GM06990 (cell line): ENCODE measurements around the gene STRBP.

Source experiments
- DNase-seq: peaks from one replicate; pipeline ENCODE4 v3.0.0-alpha.2; 2011; ENCODE audit not compliant: insufficient read length; ENCODE audit errors: extremely low read depth
- H3K27me3 ChIP-seq: replicated peaks from 2 replicates; pipeline ENCODE4 v1.6.0; 2011; ENCODE audit warnings: low read length; ENCODE audit not compliant: control insufficient read depth, insufficient read depth
- H3K36me3 ChIP-seq: 2 replicates; pipeline ENCODE4 v1.5.1; 2011; ENCODE audit warnings: low read length; ENCODE audit not compliant: control insufficient read depth, insufficient read depth
- H3K4me3 ChIP-seq: replicated peaks from 2 replicates; pipeline ENCODE4 v1.5.1; 2011; ENCODE audit warnings: low read depth, mild to moderate bottlenecking, control low read depth, low read length
- CTCF ChIP-seq: IDR thresholded peaks from 2 replicates; pipeline ENCODE4 v1.5.1; 2011; ENCODE audit warnings: low read length, control low read depth, mild to moderate bottlenecking, inconsistent platforms; ENCODE audit not compliant: insufficient read depth, poor library complexity, severe bottlenecking

STRBP gene

DNA sequence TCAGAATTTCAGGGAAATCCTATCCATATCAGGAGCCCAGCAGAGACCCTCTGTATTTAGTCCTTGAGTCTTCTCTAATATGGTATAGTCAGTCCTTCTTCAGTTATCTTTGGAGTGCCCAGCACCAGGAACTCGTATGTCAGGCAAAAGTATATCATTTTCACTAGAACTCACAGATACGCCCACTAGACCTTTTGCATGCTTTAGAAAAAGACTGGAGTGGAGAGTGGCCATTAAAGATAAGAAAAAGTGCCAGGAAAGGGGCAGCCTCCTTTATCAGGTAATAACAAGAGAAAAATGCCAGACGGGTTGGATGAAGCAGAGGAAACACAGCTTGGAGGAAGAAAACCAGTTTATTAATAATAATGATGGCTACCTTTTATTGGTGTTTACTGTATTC lies 171.4 kb downstream of the STRBP start:
- no peak for DNase-seq
- Histone ChIP-seq H3K36me3 (peaks cover 22% of the 10 kb centered on the region), H3K27me3 (no peaks in the 10 kb centered on the region), H3K4me3 (no peak overlapping the region)
- TF ChIP-seq CTCF = no peak

DNA sequence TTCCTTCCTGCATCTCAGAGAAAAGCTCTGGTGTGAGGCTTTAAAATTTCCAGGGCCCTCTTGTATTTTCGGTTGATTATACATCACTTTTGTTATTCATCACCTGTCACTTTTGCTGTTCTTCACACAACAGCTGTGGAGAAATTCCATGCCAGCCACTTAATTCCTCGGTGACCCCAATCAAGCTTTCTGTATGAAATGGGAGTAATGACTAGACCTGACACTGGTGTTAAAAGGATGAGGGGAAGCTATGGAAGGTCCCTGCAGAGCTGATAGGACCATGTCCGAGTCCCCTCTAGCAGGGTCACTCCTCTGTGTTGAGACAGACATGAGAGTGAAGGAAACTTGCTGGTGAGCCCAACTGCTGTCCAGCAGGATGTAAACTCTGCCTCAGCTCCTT lies 175.2 kb downstream of the STRBP start:
- no peak for TF ChIP-seq CTCF
- DNase-seq = no peak
- Histone ChIP-seq H3K4me3 (no peak overlapping the region), H3K36me3 (peaks cover 16% of the 10 kb centered on the region), H3K27me3 (no peaks in the 10 kb centered on the region)

DNA sequence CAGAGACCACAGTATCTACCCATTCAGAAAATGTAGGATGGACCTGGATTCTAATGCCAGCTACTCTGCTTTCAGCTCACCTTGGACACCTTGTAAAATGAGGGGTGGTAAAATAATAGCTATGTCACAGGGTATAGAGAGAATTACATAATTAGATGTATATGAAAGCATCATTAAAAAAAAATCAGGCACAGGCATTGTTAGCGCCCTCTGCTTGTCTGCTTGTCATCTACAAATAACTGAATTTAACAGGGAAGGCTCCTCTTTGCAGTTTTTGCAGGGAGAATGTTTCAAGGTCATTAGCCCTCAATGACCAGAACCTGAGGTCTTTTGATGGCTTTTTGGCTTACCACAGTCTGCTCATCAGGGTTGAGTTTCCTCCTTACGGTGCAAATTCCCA lies 176.9 kb downstream of the STRBP start:
- TF ChIP-seq CTCF = peak; percentile 39
- Histone ChIP-seq H3K4me3 (no peak overlapping the region), H3K36me3 (peaks cover 7% of the 10 kb centered on the region), H3K27me3 (no peaks in the 10 kb centered on the region)
- no peak for DNase-seq

DNA sequence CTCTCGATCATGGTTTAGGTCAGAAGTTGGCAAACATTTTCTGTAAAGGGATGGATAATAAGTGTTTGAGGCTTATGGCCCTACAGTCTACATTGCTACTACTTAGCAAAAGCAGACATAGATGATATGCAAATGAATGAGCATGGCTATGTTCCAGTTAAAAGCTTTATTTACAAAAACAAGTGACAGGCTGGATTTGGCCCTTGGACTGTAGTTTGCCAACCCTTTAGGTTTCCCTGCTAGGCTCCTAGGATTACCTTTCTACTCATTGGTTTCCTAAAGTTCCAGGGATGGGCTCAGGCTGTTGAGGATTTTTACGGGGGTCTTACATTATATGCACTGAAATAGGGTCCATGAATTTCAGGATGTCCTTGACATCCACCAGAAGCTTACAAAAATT lies 177.4 kb downstream of the STRBP start:
- no peak overlapping the region for H3K4me3 ChIP-seq
- no peak for TF ChIP-seq CTCF
- peaks cover 8% of the 10 kb centered on the region for H3K36me3 ChIP-seq
- no peaks in the 10 kb centered on the region for H3K27me3 ChIP-seq
- no peak for DNase-seq

GRCh38 chr9:123090198-123090896 lies 178.0 kb downstream of the STRBP start:
- H3K4me3 ChIP-seq = no peak overlapping the region
- DNase-seq = no peak
- peaks cover 8% of the 10 kb centered on the region for H3K36me3 ChIP-seq
- no peak for TF ChIP-seq CTCF
- H3K27me3 ChIP-seq = no peaks in the 10 kb centered on the region

GRCh38 chr9:123089790-123090189 lies 178.6 kb downstream of the STRBP start:
- no peak for TF ChIP-seq CTCF
- no peak for DNase-seq
- Histone ChIP-seq H3K4me3 (no peak overlapping the region), H3K36me3 (peaks cover 11% of the 10 kb centered on the region), H3K27me3 (no peaks in the 10 kb centered on the region)
